Large intestine (tissue), 3 donors: Measurements from ENCODE around the gene FIGNL2. TPM values are rescaled to one million over a fixed set of nuclear protein-coding genes. Genes with fewer than 3 reads are reported as not detected.

Source experiments
- DNase-seq, 2 donors: peaks; one replicate each; pipeline versions ENCODE4 v3.0.0 to v3.0.0-alpha.2; 2013
- H3K27ac ChIP-seq: one replicate; pipeline ENCODE4 v1.5.1; 2013; ENCODE audit warnings: low read length
- H3K27me3 ChIP-seq: 2 replicates; pipeline ENCODE4 v1.6.1; 2013; ENCODE audit warnings: low read length; ENCODE audit not compliant: control insufficient read depth, insufficient read depth
- H3K36me3 ChIP-seq: 2 replicates; pipeline ENCODE4 v1.6.1; 2013; ENCODE audit warnings: low read length; ENCODE audit not compliant: control insufficient read depth, insufficient read depth
- H3K4me1 ChIP-seq: one replicate; pipeline ENCODE4 v1.6.1; 2013; ENCODE audit warnings: low read length; ENCODE audit not compliant: control insufficient read depth, insufficient read depth
- H3K4me3 ChIP-seq: one replicate; pipeline ENCODE4 v1.5.1; 2013; ENCODE audit warnings: low read length
- H3K9me3 ChIP-seq: one replicate; pipeline ENCODE4 v1.6.1; 2013; ENCODE audit warnings: mild to moderate bottlenecking, low read depth, low read length, moderate library complexity; ENCODE audit not compliant: control insufficient read depth
- WGBS: methylation state at CpG from one replicate; pipeline ENCODE4 v1.1.5; 2013; ENCODE audit warnings: low lambda C conversion rate; ENCODE audit not compliant: insufficient coverage; 5-methylcytosine and 5-hydroxymethylcytosine counted together
- polyA plus RNA-seq: library from polyadenylated mRNA; unstranded; fragments of 120-200 nt; gene quantifications from one replicate; pipeline ENCODE4 v1.2.1, GENCODE V29; 2013

The FIGNL2 gene
- polyA plus RNA-seq, 1 donor, result 0.76 TPM

DNA sequence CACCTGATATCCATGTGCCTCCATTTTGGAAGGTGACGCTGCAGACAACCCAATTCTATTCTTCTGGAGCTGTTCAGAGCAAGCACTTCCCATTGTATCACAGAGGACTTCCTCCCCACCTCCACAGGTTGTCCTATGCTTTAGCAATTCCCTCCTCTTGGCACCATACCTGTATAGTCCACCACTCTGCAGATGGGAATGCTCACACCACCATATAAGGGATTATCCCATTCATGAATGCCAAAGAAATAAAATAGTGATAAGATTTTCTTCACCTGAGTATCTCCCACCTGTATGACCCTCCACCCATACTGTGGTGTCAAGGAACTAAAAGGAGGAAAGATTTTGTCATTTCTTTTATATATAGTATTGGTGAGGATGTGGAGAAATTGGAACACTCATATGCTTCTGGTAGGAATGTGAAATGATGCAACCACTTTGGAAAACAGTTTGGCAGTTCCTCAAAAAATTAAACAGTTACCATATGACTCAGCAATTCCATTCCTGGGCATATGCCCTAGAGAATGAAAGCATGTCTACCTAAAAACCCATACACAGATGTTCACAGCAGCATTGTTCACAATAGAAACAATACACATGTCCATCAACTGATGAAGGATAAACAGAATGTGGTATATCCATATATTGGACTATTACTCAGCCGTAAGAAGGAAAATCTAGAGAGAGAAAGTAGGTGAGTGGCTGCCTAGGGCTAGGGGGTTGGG is 75.2 kb downstream of the FIGNL2 start:
- Histone ChIP-seq H3K9me3 (no peaks in the 10 kb centered on the region), H3K4me3 (no peak overlapping the region), H3K27me3 (no peaks in the 10 kb centered on the region), H3K4me1 (no peaks in the 10 kb centered on the region), H3K27ac (no peak overlapping the region), H3K36me3 (no peaks in the 10 kb centered on the region)
- no peak for DNase-seq
- no CpG with 5 or more reads among the region's 2 CpGs for WGBS

DNA sequence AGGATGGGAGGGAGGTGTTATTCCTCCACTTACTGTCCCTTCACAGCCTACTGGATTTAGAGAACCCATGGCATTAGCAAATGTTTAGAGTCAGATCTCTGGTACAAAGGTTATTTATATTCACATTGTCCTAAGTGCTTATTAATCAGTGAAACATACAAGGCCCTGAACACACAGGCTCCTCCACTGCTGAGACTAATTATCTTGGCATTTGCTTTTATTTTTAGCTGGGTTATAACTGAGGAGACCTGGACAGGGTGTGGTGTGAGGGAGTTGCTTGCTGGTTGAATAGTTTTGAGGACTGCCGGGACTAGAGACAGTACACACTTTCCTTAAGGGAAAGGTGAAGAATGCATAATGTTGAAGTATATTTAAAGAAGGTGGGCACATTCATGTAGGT is 77.5 kb downstream of the FIGNL2 start:
- WGBS, result 100% methylated on average over 1 of the region's 1 CpG
- no peak for DNase-seq
- H3K4me1 ChIP-seq, result no peaks in the 10 kb centered on the region

More for the DNA sequence above, 77.5 kb downstream of the FIGNL2 start:
- Histone ChIP-seq H3K9me3 (no peaks in the 10 kb centered on the region), H3K36me3 (no peaks in the 10 kb centered on the region), H3K27ac (no peak overlapping the region), H3K27me3 (no peaks in the 10 kb centered on the region), H3K4me3 (no peak overlapping the region)

Other genes with a start within 250 kb of the FIGNL2 start
- 0.06 TPM for gene ANKRD33, start 39.4 kb upstream of the FIGNL2 start, polyA plus RNA-seq
- gene ACVRL1, start 58.8 kb upstream of the FIGNL2 start, polyA plus RNA-seq, result 17.7 TPM
- 60.3 TPM for gene ACVR1B, start 103.0 kb upstream of the FIGNL2 start, polyA plus RNA-seq
- gene TAMALIN, start 158.2 kb upstream of the FIGNL2 start, polyA plus RNA-seq, result 9.6 TPM
- 139 TPM for gene NR4A1, start 202.7 kb upstream of the FIGNL2 start, polyA plus RNA-seq
- 27.8 TPM for gene ATG101, start 221.3 kb upstream of the FIGNL2 start, polyA plus RNA-seq
- 0.88 TPM for gene SMIM41, start 231.0 kb upstream of the FIGNL2 start, polyA plus RNA-seq